K562 (cell line): ENCODE data around the gene YY1AP1. TPM values are rescaled to one million over a fixed set of nuclear protein-coding genes. Genes with fewer than 3 reads are reported as not detected.

Experiments used
- ARID1B ChIP-seq: fragments of 450-650 bp; IDR thresholded peaks from 2 replicates; pipeline ENCODE4 v1.6.1; 2016; ENCODE audit warnings: antibody characterized with exemption, mild to moderate bottlenecking, inconsistent platforms
- CREB1 ChIP-seq, 2 experiments: sonication (generic) in 1 of 2; formaldehyde crosslinking in 1 of 2; IDR thresholded peaks; 2 replicates each; pipeline versions ENCODE4 v1.6.1 to v1.8.0; 2012 to 2022; ENCODE audit warnings: inconsistent platforms in 1 of 2, mild to moderate bottlenecking in 1 of 2, missing genetic modification reagents in 1 of 2, moderate library complexity in 1 of 2
- EGR1 ChIP-seq: fragments of 450-650 bp; conservative IDR thresholded peaks from 2 replicates; pipeline ENCODE4 v1.6.1; 2017; ENCODE audit warnings: mild to moderate bottlenecking
- ELF2 ChIP-seq: fragments of 250-450 bp; sonication (Bioruptor Pico); IDR thresholded peaks from 2 replicates; pipeline ENCODE4 v1.5.0; 2021; ENCODE audit warnings: mild to moderate bottlenecking
- FOSL1 ChIP-seq: fragments of 200-800 bp; sonication (Bioruptor generic); conservative IDR thresholded peaks from 2 replicates; pipeline ENCODE4 v1.6.1; 2016; ENCODE audit warnings: missing genetic modification characterization, missing compliant biosample characterization
- FOXA1 ChIP-seq: fragments of 450-650 bp; IDR thresholded peaks from 2 replicates; pipeline ENCODE4 v1.6.1; 2016; ENCODE audit warnings: mild to moderate bottlenecking, borderline replicate concordance
- GATAD2B ChIP-seq: fragments of 450-650 bp; IDR thresholded peaks from 2 replicates; pipeline ENCODE4 v1.6.1; 2017; ENCODE audit warnings: mild to moderate bottlenecking, borderline replicate concordance
- HDAC1 ChIP-seq, 2 experiments: fragments of 450-650 bp; IDR thresholded peaks; 2 replicates each; pipeline ENCODE4 v1.6.1; 2016 to 2017; ENCODE audit warnings: inconsistent platforms in 1 of 2, mild to moderate bottlenecking in 1 of 2, moderate library complexity in 1 of 2
- HSF4 ChIP-seq: fragments of 250-450 bp; sonication (Bioruptor Pico); IDR thresholded peaks from 2 replicates; pipeline ENCODE4 v2.1.2; 2022; ENCODE audit warnings: mild to moderate bottlenecking, moderate library complexity, borderline replicate concordance
- POU5F1 ChIP-seq: fragments of 150-350 bp; IDR thresholded peaks from 2 replicates; pipeline ENCODE4 v1.6.1; 2014; ENCODE audit warnings: borderline replicate concordance, low read length, low read depth, mild to moderate bottlenecking; ENCODE audit not compliant: partially characterized antibody
- RB1 ChIP-seq: fragments of 450-650 bp; IDR thresholded peaks from 2 replicates; pipeline ENCODE4 v1.6.1; 2017; ENCODE audit warnings: low read depth, mild to moderate bottlenecking
- RBFOX2 ChIP-seq: fragments of 200-400 bp; formaldehyde crosslinking; IDR thresholded peaks from 2 replicates; pipeline ENCODE4 v1.6.1; 2017; ENCODE audit warnings: low read depth, mild to moderate bottlenecking, low read length, moderate library complexity
- SAP30 ChIP-seq: fragments of 200-600 bp; sonication (generic); IDR thresholded peaks from 2 replicates; pipeline ENCODE4 v1.6.1; 2012; ENCODE audit warnings: borderline replicate concordance, low read depth, mild to moderate bottlenecking, moderate library complexity, low read length, control low read depth, inconsistent platforms; ENCODE audit not compliant: insufficient read depth, poor library complexity, severe bottlenecking
- SRSF1 ChIP-seq: fragments of 200-400 bp; formaldehyde crosslinking; IDR thresholded peaks from 2 replicates; pipeline ENCODE4 v1.6.1; 2017; ENCODE audit warnings: mild to moderate bottlenecking, low read depth, low read length, moderate library complexity
- ZBTB17 ChIP-seq: fragments of 450-650 bp; formaldehyde crosslinking; IDR thresholded peaks from 2 replicates; pipeline ENCODE4 v1.4.0; 2020; ENCODE audit warnings: mild to moderate bottlenecking
- ZBTB7A ChIP-seq: IDR thresholded peaks from 2 replicates; pipeline ENCODE4 v1.6.1; 2011; ENCODE audit warnings: low read depth, mild to moderate bottlenecking, low read length, moderate library complexity, borderline replicate concordance; ENCODE audit not compliant: control insufficient read depth
- ZNF140 ChIP-seq: fragments of 250-450 bp; sonication (Bioruptor Pico); IDR thresholded peaks from 2 replicates; pipeline ENCODE4 v1.8.0; 2021; ENCODE audit warnings: moderate library complexity, mild to moderate bottlenecking, inconsistent platforms
- ZNF224 ChIP-seq: sonication (generic); formaldehyde crosslinking; IDR thresholded peaks from 2 replicates; pipeline ENCODE4 v1.8.0; 2022; ENCODE audit warnings: mild to moderate bottlenecking, missing genetic modification reagents
- ZNF311 ChIP-seq: fragments of 250-450 bp; sonication (Bioruptor Pico); IDR thresholded peaks from 2 replicates; pipeline ENCODE4 v1.4.0; 2020; ENCODE audit warnings: mild to moderate bottlenecking, moderate library complexity
- ZNF445 ChIP-seq: fragments of 250-450 bp; sonication (Bioruptor Pico); IDR thresholded peaks from 2 replicates; pipeline ENCODE4 v1.4.0; 2020; ENCODE audit warnings: low read depth, mild to moderate bottlenecking, moderate library complexity
- polyA plus RNA-seq, 8 experiments: library from polyadenylated mRNA; depleted of rRNA in 4 of 8; stranded (reverse) in 5 of 8; unstranded in 3 of 8; fragments of >200 nt; fragmentation: Nextera tagmentation in 2 of 8; fragmentation: Illumina TruSeq in 1 of 8; extraction: Ambion mirVana in 2 of 8; extraction: Trizol in 1 of 8; gene quantifications; 2 replicates each; pipeline versions ENCODE4 v1.2.1 to v1.2.3, GENCODE V29; 2011 to 2014; ENCODE audit warnings: inconsistent platforms in 1 of 8, missing spikeins in 1 of 8
- total RNA-seq, 7 experiments: library from RNA; depleted of rRNA in 6 of 7; stranded (reverse); fragments of >200 nt in 6 of 7; fragmentation: Illumina TruSeq in 2 of 7; extraction: Trizol in 2 of 7; gene quantifications; 2 replicates each; pipeline versions ENCODE4 v1.2.1 to v1.2.3, GENCODE V29; 2011 to 2021; ENCODE audit warnings: low replicate concordance in 1 of 7
- TF ChIP-seq, protein P1 (sequence below): fragments of 200-800 bp; sonication (Bioruptor generic); IDR thresholded peaks from 2 replicates; pipeline ENCODE4 v1.6.1; 2016; ENCODE audit warnings: missing genetic modification characterization, missing compliant biosample characterization
- TF ChIP-seq, protein P2 (sequence below): fragments of 450-650 bp; formaldehyde crosslinking; IDR thresholded peaks from 2 replicates; pipeline ENCODE4 v1.4.0; 2022; ENCODE audit warnings: missing genetic modification characterization

Gene YY1AP1
- total and polyA plus RNA-seq, 9 of the 15 experiments (the other 6 are each of a cell fraction or from before 2014, with no cell fraction given): 18.4 to 90.7 (median 42.9) TPM

DNA sequence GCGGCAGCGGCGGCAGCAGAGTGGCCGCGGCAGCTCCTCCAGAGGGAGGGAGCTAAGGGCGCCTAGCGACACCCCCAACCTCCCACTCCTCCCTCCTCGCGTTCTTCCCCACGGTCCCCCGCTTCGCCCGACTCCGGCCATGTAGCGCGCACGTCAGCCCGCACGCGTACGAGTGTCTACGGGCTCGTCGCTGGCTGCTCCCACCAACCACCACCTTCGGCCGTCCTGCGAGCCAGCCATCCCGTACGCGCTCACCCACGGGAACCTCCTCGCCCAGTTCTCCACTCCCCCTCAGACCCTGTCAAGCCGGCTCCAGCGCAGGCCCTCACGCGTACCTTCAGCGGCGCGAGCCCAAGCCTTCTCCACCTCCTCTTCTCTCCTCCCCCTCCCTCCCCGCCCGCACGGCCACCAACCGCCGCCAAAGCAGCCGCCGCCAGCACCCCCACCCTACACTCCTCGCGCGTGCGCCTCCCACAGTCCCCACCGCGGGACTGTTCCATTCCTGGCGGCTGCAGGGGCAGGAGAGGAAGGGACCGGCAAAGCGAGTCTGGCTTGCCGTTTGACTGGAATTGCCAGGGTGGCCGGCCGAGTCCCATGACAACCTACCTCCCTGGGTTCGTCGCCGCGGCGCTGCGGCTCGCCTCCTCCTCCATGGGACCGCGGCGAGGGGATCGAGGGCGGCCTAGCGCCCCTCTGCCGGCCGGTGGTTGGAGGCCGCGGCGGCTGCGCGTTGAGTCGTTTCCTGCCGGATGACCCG lies at the start of gene YY1AP1 (continued):
- TF ChIP-seq, protein P1, sequence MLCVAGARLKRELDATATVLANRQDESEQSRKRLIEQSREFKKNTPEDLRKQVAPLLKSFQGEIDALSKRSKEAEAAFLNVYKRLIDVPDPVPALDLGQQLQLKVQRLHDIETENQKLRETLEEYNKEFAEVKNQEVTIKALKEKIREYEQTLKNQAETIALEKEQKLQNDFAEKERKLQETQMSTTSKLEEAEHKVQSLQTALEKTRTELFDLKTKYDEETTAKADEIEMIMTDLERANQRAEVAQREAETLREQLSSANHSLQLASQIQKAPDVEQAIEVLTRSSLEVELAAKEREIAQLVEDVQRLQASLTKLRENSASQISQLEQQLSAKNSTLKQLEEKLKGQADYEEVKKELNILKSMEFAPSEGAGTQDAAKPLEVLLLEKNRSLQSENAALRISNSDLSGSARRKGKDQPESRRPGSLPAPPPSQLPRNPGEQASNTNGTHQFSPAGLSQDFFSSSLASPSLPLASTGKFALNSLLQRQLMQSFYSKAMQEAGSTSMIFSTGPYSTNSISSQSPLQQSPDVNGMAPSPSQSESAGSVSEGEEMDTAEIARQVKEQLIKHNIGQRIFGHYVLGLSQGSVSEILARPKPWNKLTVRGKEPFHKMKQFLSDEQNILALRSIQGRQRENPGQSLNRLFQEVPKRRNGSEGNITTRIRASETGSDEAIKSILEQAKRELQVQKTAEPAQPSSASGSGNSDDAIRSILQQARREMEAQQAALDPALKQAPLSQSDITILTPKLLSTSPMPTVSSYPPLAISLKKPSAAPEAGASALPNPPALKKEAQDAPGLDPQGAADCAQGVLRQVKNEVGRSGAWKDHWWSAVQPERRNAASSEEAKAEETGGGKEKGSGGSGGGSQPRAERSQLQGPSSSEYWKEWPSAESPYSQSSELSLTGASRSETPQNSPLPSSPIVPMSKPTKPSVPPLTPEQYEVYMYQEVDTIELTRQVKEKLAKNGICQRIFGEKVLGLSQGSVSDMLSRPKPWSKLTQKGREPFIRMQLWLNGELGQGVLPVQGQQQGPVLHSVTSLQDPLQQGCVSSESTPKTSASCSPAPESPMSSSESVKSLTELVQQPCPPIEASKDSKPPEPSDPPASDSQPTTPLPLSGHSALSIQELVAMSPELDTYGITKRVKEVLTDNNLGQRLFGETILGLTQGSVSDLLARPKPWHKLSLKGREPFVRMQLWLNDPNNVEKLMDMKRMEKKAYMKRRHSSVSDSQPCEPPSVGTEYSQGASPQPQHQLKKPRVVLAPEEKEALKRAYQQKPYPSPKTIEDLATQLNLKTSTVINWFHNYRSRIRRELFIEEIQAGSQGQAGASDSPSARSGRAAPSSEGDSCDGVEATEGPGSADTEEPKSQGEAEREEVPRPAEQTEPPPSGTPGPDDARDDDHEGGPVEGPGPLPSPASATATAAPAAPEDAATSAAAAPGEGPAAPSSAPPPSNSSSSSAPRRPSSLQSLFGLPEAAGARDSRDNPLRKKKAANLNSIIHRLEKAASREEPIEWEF (CRISPR knock-in tag): no peak
- TF ChIP-seq SAP30 (peak; percentile 77), GATAD2B (no peak), RB1 (peak; percentile 93), ZNF140 (no peak), ZNF224 (CRISPR knock-in tag) (no peak), POU5F1 (no peak), HDAC1 (IDR thresholded peaks at IDR 0.05) (peak in 1 of 2 experiments; percentile 91; a peak in 2 of 4 replicates), ZNF445 (CRISPR knock-in tag) (no peak), ARID1B (peak; percentile 34), ZBTB17 (CRISPR knock-in tag) (peak; percentile 53; the same call in 1 of the 2 replicates), CREB1 (IDR thresholded peaks at IDR 0.05) (no peak), CREB1 (CRISPR knock-in tag; IDR thresholded peaks at IDR 0.05) (peak; percentile 64), ZNF311 (no peak), FOSL1 (no peak), RBFOX2 (peak; percentile 81), ZBTB7A (peak; percentile 52; the same call in 1 of the 2 replicates), SRSF1 (no peak), EGR1 (peak; percentile 62), ELF2 (CRISPR knock-in tag) (no peak), FOXA1 (no peak), HSF4 (CRISPR knock-in tag) (no peak)
- TF ChIP-seq, protein P2, sequence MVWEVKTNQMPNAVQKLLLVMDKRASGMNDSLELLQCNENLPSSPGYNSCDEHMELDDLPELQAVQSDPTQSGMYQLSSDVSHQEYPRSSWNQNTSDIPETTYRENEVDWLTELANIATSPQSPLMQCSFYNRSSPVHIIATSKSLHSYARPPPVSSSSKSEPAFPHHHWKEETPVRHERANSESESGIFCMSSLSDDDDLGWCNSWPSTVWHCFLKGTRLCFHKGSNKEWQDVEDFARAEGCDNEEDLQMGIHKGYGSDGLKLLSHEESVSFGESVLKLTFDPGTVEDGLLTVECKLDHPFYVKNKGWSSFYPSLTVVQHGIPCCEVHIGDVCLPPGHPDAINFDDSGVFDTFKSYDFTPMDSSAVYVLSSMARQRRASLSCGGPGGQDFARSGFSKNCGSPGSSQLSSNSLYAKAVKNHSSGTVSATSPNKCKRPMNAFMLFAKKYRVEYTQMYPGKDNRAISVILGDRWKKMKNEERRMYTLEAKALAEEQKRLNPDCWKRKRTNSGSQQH: no peak; the same call in 1 of the 2 replicates
